CD8-positive, alpha-beta memory T cell (primary cell): ENCODE data around the gene ENTREP1. TPM values are rescaled to one million over a fixed set of nuclear protein-coding genes. Genes with fewer than 3 reads are reported as not detected.

Experiments used
- CTCF ChIA-PET: fragments of 350-600 bp; sonication (Branson Sonifier 250); formaldehyde crosslinking; loops from one replicate; lab custom pipeline; 2021; ENCODE audit warnings: antibody characterized with exemption; lab: Charles Lee
- POLR2A ChIA-PET: fragments of 350-600 bp; sonication (Branson Sonifier 250); formaldehyde crosslinking; loops from one replicate; lab custom pipeline; 2021; ENCODE audit warnings: antibody characterized with exemption; lab: Charles Lee
- DNase-seq, 5 donors: peaks; one replicate each; pipeline versions ENCODE4 v3.0.0 to v3.0.0-alpha.2; 2020 to 2022; ENCODE audit warnings: mixed read lengths in 1 of 5
- H3K27ac ChIP-seq: one replicate; pipeline ENCODE4 v1.7.0; 2013; ENCODE audit warnings: low read depth, mild to moderate bottlenecking, low read length, moderate library complexity
- H3K27me3 ChIP-seq: 2 replicates; pipeline ENCODE4 v1.7.0; 2013; ENCODE audit warnings: low read length, mild to moderate bottlenecking; ENCODE audit not compliant: insufficient read depth, poor library complexity, severe bottlenecking
- H3K36me3 ChIP-seq: 2 replicates; pipeline ENCODE4 v1.7.0; 2013; ENCODE audit warnings: mild to moderate bottlenecking, low read length, moderate library complexity; ENCODE audit not compliant: insufficient read depth
- H3K4me1 ChIP-seq: 2 replicates; pipeline ENCODE4 v1.7.0; 2013; ENCODE audit warnings: mild to moderate bottlenecking, low read length, moderate library complexity; ENCODE audit not compliant: insufficient read depth
- H3K4me3 ChIP-seq: 2 replicates; pipeline ENCODE4 v1.7.0; 2013; ENCODE audit warnings: mild to moderate bottlenecking, low read length
- H3K9me3 ChIP-seq: 2 replicates; pipeline ENCODE4 v1.7.0; 2013; ENCODE audit warnings: mild to moderate bottlenecking, low read length
- H3K27ac Mint-ChIP-seq, 8 donors: one replicate each; pipeline ENCODE4 v1.8.0; 2020 to 2021; ENCODE audit warnings: mixed read lengths in 8 of 8, mild to moderate bottlenecking in 6 of 8, inconsistent platforms in 3 of 8, moderate library complexity in 3 of 8
- H3K27me3 Mint-ChIP-seq, 2 donors: one replicate each; pipeline ENCODE4 v1.8.0; 2020 to 2021; ENCODE audit warnings: mixed read lengths in 2 of 2, mild to moderate bottlenecking in 1 of 2, moderate library complexity in 1 of 2
- H3K36me3 Mint-ChIP-seq, 3 donors: one replicate each; pipeline ENCODE4 v1.8.0; 2020 to 2021; ENCODE audit warnings: mixed read lengths in 3 of 3, inconsistent platforms in 1 of 3, mild to moderate bottlenecking in 1 of 3
- H3K4me1 Mint-ChIP-seq, 3 donors: one replicate each; pipeline ENCODE4 v1.8.0; 2020 to 2021; ENCODE audit warnings: mixed read lengths in 3 of 3, inconsistent platforms in 1 of 3, mild to moderate bottlenecking in 1 of 3
- H3K4me3 Mint-ChIP-seq, 7 donors: one replicate each; pipeline ENCODE4 v1.8.0; 2020 to 2021; ENCODE audit warnings: mixed read lengths in 7 of 7, mild to moderate bottlenecking in 6 of 7, moderate library complexity in 4 of 7, inconsistent platforms in 2 of 7
- H3K9me3 Mint-ChIP-seq, 5 donors: one replicate each; pipeline ENCODE4 v1.8.0; 2020 to 2022; ENCODE audit warnings: mixed read lengths in 5 of 5, mild to moderate bottlenecking in 3 of 5, moderate library complexity in 2 of 5, inconsistent platforms in 1 of 5
- polyA plus RNA-seq: library from polyadenylated mRNA; unstranded; fragments of 300-500 nt; fragmentation: Illumina TruSeq; gene quantifications from one replicate; pipeline ENCODE4 v1.2.3, GENCODE V29; 2021
- total RNA-seq, 2 experiments: library from RNA; stranded (reverse); gene quantifications; one replicate each; pipeline ENCODE4 v1.2.3, GENCODE V29; 2021

The ENTREP1 gene, protein sequence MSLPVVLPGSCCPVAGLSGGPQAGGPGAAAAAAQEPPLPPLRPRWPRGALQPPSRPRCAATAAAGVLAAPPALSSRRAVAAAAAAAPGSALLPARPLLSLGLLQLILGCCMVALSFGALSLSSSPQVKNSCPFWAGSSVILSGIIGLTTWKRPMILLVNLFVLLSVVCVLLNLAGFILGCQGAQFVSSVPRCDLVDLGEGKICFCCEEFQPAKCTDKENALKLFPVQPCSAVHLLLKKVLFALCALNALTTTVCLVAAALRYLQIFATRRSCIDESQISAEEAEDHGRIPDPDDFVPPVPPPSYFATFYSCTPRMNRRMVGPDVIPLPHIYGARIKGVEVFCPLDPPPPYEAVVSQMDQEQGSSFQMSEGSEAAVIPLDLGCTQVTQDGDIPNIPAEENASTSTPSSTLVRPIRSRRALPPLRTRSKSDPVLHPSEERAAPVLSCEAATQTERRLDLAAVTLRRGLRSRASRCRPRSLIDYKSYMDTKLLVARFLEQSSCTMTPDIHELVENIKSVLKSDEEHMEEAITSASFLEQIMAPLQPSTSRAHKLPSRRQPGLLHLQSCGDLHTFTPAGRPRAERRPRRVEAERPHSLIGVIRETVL
- not detected for total RNA-seq
- not detected for polyA plus RNA-seq

DNA sequence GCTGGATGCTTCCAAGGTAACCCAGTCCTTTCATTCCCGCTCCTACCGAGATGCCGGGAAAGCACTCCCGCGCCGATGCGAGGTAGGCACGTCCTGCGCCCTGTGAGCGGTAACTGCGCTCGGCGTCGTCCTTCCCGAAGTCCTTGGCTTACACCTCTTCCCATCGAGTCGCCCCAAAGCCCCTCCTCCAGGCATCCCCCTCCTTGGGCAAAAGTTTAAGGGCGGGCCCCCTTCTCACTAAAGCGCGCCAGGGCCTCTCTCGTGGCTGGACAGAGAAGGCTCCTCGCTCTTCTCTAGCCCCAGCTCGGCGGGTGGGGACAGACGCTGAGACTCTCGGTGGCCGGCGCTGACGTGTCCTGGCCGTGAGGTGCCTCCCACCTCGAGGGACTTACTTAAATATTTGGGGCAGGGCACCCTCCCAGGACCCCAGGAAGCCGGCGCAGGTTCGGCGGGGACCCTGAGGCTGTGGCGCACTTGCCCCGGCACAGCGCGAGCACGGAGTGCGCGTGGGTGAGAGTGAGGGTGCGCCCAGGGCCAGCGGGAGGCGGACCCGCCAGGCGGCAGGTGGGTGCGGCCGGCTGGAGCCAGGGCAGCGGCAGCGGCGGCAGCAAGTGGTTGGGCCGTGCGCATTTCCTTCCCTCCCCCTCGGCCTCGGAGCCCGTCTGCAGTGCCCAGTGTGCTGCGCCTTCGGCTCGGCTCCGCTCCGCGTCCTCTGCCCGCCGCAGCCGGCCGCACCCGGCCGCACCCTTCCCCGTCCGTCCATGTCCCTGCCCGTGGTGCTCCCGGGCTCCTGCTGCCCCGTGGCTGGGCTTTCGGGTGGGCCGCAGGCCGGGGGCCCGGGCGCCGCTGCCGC is at the start of gene ENTREP1:
Gene ENTREP1, plus strand, starts transcription at position 667 of the 853 bp plus-strand sequence. Its CDS starts 95 bp downstream, at position 762.
- H3K27me3 ChIP-seq: no peaks in the 10 kb centered on the region
- no peaks in the 10 kb centered on the region for H3K4me1 ChIP-seq
- DNase-seq: no peak
- no peak within 1 kb of the TSS for H3K4me3 ChIP-seq
- Mint-ChIP-seq H3K27me3 (peaks cover 27 to 44% of the 10 kb centered on the region in 2 donors), H3K27ac (no peak within 1 kb of the TSS), H3K36me3 (no peaks in the 10 kb centered on the region), H3K4me1 (peaks cover 0 to 6% (median 0%) of the 10 kb centered on the region in 3 donors), H3K4me3 (peak within 1 kb of the TSS in 3 of 7 donors; percentile 15 to 36 (median 23)), H3K9me3 (peaks cover 0 to 4% (median 0%) of the 10 kb centered on the region in 5 donors)
- no peaks in the 10 kb centered on the region for H3K9me3 ChIP-seq
- CTCF ChIA-PET: no interaction called here
- no peaks in the 10 kb centered on the region for H3K36me3 ChIP-seq
- no peak within 1 kb of the TSS for H3K27ac ChIP-seq
- POLR2A ChIA-PET: no interaction called here

DNA sequence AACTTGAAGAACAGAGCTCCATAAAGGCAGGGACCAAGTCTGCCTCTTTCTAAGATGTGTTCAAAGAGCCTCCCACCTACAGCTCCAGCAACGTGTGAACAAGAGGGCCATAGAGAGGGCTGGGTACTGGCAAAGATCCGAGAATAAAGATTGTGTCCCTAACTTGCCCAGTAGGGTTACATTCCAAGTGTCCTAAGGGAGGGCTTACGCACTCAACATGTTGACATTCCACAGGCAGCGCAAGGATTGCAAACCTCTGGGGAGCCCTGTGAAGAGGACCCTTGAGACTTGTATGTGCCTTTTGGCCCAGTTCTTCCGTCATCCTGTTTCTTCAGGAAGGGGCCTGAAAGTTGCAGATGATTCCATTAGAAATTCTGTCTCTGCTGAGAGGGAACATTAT is 48.2 kb upstream of the ENTREP1 start:
- POLR2A ChIA-PET: no interaction called here
- Histone ChIP-seq H3K9me3 (no peaks in the 10 kb centered on the region), H3K36me3 (no peaks in the 10 kb centered on the region), H3K4me1 (no peaks in the 10 kb centered on the region), H3K4me3 (no peak overlapping the region), H3K27ac (no peak overlapping the region), H3K27me3 (no peaks in the 10 kb centered on the region)
- H3K9me3 Mint-ChIP-seq: peaks cover 5 to 21% (median 9%) of the 10 kb centered on the region in 5 donors
- peaks cover 0 to 4% (median 0%) of the 10 kb centered on the region in 3 donors for H3K36me3 Mint-ChIP-seq
- DNase-seq: no peak
- H3K4me3 Mint-ChIP-seq: no peak overlapping the region
- CTCF ChIA-PET: no interaction called here
- H3K27me3 Mint-ChIP-seq: peaks cover 4 to 26% of the 10 kb centered on the region in 2 donors
- no peak overlapping the region for H3K27ac Mint-ChIP-seq
- H3K4me1 Mint-ChIP-seq: no peaks in the 10 kb centered on the region

DNA sequence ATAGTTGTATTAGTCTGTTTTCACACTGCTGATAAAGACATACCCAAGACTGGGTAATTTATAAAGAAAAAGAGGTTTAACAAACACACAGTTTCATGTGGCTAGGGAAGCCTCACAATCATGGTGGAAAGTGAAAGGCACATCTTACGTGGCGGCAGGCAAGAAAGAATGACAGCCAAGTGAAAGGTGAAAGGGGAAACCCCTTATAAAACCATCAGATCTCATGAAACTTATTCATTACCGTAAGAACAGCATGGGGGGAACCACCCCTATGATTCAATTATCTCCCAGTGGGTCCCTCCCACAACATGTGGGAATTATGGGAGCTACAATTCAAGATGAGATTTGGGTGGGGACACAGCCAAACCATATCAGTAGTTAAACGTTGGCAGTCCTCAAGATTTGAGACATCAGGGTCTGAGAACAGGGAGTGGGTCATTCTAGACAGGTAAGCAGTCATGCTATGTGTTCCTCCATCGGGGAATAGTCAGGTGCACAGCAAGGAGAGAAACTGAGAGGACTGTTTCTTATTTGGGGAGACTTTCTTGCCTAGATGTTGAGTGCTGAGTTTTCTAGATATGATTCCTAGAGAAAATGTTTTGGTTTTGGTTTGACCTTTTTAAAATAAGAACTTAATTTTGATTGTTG is 45.8 kb upstream of the ENTREP1 start:
- DNase-seq: no peak
- H3K4me3 Mint-ChIP-seq: no peak overlapping the region
- H3K4me1 Mint-ChIP-seq: no peaks in the 10 kb centered on the region

DNA sequence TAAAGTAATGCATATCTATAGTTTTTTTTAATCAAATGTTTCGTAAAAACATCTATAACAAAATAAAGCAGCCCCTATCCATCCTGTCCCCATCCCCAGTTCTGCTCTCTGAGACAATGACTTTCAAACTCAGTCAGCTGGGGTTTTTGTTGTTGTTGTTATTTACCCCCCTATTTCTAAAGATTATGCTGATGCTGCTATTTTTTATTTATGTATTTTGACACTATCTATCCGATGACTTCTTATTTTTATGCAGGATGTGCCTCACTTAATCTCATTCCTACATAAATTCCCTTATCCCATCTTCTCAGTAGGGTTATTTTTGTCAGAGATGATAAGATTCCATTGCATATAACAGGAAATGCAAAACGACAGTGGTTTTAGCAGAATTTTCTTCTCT is 45.3 kb upstream of the ENTREP1 start:
- H3K4me3 ChIP-seq: no peak overlapping the region
- H3K4me3 Mint-ChIP-seq: no peak overlapping the region
- H3K27ac Mint-ChIP-seq: no peak overlapping the region
- no peaks in the 10 kb centered on the region for H3K36me3 ChIP-seq
- no peak overlapping the region for H3K27ac ChIP-seq
- H3K9me3 Mint-ChIP-seq: peaks cover 9 to 18% (median 10%) of the 10 kb centered on the region in 5 donors
- no peaks in the 10 kb centered on the region for H3K9me3 ChIP-seq
- ChIA-PET CTCF (no interaction called here), POLR2A (no interaction called here)
- H3K4me1 ChIP-seq: no peaks in the 10 kb centered on the region
- H3K4me1 Mint-ChIP-seq: no peaks in the 10 kb centered on the region
- no peak for DNase-seq
- H3K27me3 Mint-ChIP-seq: peaks cover 14 to 23% of the 10 kb centered on the region in 2 donors
- peaks cover 0 to 4% (median 0%) of the 10 kb centered on the region in 3 donors for H3K36me3 Mint-ChIP-seq
- no peaks in the 10 kb centered on the region for H3K27me3 ChIP-seq

More for the DNA sequence above, 45.8 kb upstream of the ENTREP1 start:
- no peaks in the 10 kb centered on the region for H3K27me3 ChIP-seq
- no peaks in the 10 kb centered on the region for H3K4me1 ChIP-seq
- H3K36me3 ChIP-seq: no peaks in the 10 kb centered on the region
- H3K9me3 ChIP-seq: no peaks in the 10 kb centered on the region
- ChIA-PET CTCF (no interaction called here), POLR2A (no interaction called here)
- H3K27me3 Mint-ChIP-seq: peaks cover 17 to 19% of the 10 kb centered on the region in 2 donors
- H3K27ac Mint-ChIP-seq: no peak overlapping the region
- no peak overlapping the region for H3K4me3 ChIP-seq
- peaks cover 0 to 4% (median 0%) of the 10 kb centered on the region in 3 donors for H3K36me3 Mint-ChIP-seq
- no peak overlapping the region for H3K27ac ChIP-seq
- peaks cover 6 to 21% (median 10%) of the 10 kb centered on the region in 5 donors for H3K9me3 Mint-ChIP-seq

DNA sequence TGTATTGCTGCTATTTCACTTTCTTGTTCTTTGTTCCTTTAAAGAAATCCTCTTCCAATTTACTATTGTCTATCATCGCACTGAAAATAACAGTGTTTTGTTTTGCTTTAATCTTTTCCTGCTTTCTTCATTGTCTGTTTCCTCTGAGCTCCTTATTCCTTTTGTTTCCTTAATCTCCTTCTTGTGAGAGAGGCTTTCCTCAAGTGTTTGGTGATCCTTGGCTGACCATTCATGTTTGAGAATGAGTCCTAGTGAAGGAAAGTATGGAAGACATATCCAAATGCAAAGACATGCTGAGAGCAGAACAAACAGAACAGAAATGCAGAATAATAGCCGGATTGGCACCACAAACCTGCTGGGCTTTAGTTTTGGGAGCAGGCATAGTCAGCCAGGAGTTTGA is 42.0 kb upstream of the ENTREP1 start:
- H3K9me3 Mint-ChIP-seq: peaks cover 6 to 13% (median 8%) of the 10 kb centered on the region in 5 donors
- H3K36me3 Mint-ChIP-seq: no peaks in the 10 kb centered on the region
- Histone ChIP-seq H3K27me3 (no peaks in the 10 kb centered on the region), H3K9me3 (no peaks in the 10 kb centered on the region), H3K27ac (no peak overlapping the region), H3K4me1 (no peaks in the 10 kb centered on the region), H3K36me3 (no peaks in the 10 kb centered on the region), H3K4me3 (no peak overlapping the region)
- peaks cover 10 to 37% of the 10 kb centered on the region in 2 donors for H3K27me3 Mint-ChIP-seq
- POLR2A ChIA-PET: no interaction called here
- H3K4me3 Mint-ChIP-seq: no peak overlapping the region
- DNase-seq: no peak
- H3K4me1 Mint-ChIP-seq: no peaks in the 10 kb centered on the region
- CTCF ChIA-PET: no interaction called here
- H3K27ac Mint-ChIP-seq: no peak overlapping the region

DNA sequence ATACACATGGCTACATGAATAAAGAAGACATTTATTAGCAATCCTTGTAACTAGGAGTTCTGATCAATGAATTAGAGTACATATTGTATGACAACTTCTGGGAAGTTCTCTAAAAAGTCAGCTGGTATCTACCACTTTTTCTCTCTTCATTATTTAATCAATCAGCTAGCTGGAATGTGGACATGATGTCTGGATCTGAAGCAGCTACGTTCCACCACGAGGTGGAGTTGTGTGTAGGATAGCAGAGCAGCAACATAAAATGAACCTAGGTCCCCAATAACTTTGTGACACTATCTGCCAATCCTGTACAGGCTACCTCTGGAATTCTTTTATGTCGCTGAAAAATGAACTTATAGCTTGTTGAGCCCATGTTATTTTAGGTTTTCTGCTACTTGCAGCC is 32.9 kb upstream of the ENTREP1 start:
- peaks cover 0 to 5% (median 0%) of the 10 kb centered on the region in 5 donors for H3K9me3 Mint-ChIP-seq
- peaks cover 4 to 13% of the 10 kb centered on the region in 2 donors for H3K27me3 Mint-ChIP-seq
- no peak overlapping the region for H3K4me3 Mint-ChIP-seq
- no peaks in the 10 kb centered on the region for H3K4me1 Mint-ChIP-seq
- no peaks in the 10 kb centered on the region for H3K36me3 Mint-ChIP-seq
- POLR2A ChIA-PET: no interaction called here
- Histone ChIP-seq H3K27me3 (no peaks in the 10 kb centered on the region), H3K36me3 (no peaks in the 10 kb centered on the region), H3K9me3 (no peaks in the 10 kb centered on the region), H3K27ac (no peak overlapping the region), H3K4me1 (no peaks in the 10 kb centered on the region), H3K4me3 (no peak overlapping the region)
- CTCF ChIA-PET: no interaction called here
- DNase-seq: no peak
- no peak overlapping the region for H3K27ac Mint-ChIP-seq

DNA sequence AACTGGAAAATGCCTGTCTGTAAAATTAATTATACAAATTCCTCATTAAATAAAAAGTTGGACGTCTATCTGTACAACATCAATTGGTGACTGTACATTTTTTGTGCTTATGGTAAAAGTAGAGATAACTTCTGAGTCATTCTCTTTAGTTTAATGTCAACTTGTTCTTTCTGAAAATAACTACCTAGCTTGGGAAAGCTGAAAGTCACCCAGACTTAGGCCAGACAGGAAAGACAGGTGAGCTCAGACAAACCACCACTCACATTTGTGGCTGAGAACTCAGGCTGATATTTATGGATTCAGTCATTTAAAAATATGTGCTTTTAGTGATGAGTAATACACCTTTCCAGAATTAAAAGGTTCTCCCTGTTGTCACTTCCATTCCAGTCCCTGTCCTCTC is 31.9 kb upstream of the ENTREP1 start:
- H3K27me3 ChIP-seq: no peaks in the 10 kb centered on the region
- H3K27ac ChIP-seq: no peak overlapping the region
- CTCF ChIA-PET: no interaction called here

More for the DNA sequence above, 31.9 kb upstream of the ENTREP1 start:
- H3K9me3 ChIP-seq: no peaks in the 10 kb centered on the region
- DNase-seq: no peak
- peaks cover 4 to 10% of the 10 kb centered on the region in 2 donors for H3K27me3 Mint-ChIP-seq
- H3K4me3 Mint-ChIP-seq: no peak overlapping the region
- H3K4me1 ChIP-seq: no peaks in the 10 kb centered on the region
- no peaks in the 10 kb centered on the region for H3K36me3 ChIP-seq
- POLR2A ChIA-PET: no interaction called here
- no peak overlapping the region for H3K27ac Mint-ChIP-seq
- H3K9me3 Mint-ChIP-seq: peaks cover 0 to 5% (median 0%) of the 10 kb centered on the region in 5 donors
- no peaks in the 10 kb centered on the region for H3K36me3 Mint-ChIP-seq
- H3K4me3 ChIP-seq: no peak overlapping the region
- no peaks in the 10 kb centered on the region for H3K4me1 Mint-ChIP-seq
